Prostate gland (tissue), 2 donors: ENCODE measurements around the gene SNURF. TPM values are rescaled to one million over a fixed set of nuclear protein-coding genes. Genes with fewer than 3 reads are reported as not detected.
A peak's percentile ranks its signal among the peaks of the same experiment; 100 is the strongest.

Experiments
- DNase-seq: peaks from one replicate; pipeline ENCODE4 v3.0.0-alpha.2; 2019; ENCODE audit warnings: low spot score
- H3K27ac ChIP-seq, 2 donors: fragments of 200-600 bp; sonication (generic); 2 replicates each; pipeline ENCODE4 v1.5.1; 2017 to 2019
- H3K27me3 ChIP-seq: fragments of 200-600 bp; sonication (generic); replicated peaks from 2 replicates; pipeline ENCODE4 v1.5.1; 2019; ENCODE audit not compliant: insufficient read depth
- H3K36me3 ChIP-seq, 2 donors: fragments of 200-600 bp; sonication (generic); 1 replicate in 1 of 2; 2 replicates in 1 of 2; pipeline versions ENCODE4 v1.5.1 to v1.8.1; 2017 to 2019
- H3K4me1 ChIP-seq: fragments of 200-600 bp; sonication (generic); replicated peaks from 2 replicates; pipeline ENCODE4 v1.5.1; 2019
- H3K4me3 ChIP-seq, 2 donors: fragments of 200-600 bp; sonication (generic); 2 replicates each; pipeline ENCODE4 v1.5.1; 2017 to 2019
- H3K9me3 ChIP-seq: fragments of 200-600 bp; sonication (generic); 2 replicates; pipeline ENCODE4 v1.5.1; 2017
- POLR2A ChIP-seq: fragments of 450-650 bp; IDR thresholded peaks from one replicate; pipeline ENCODE4 v1.6.1; 2016; ENCODE audit warnings: antibody characterized with exemption, mild to moderate bottlenecking
- POLR2AphosphoS5 ChIP-seq: sonication (generic); formaldehyde crosslinking; IDR thresholded peaks from one replicate; pipeline ENCODE4 v1.6.1; 2017; ENCODE audit warnings: antibody characterized with exemption
- WGBS: methylation state at CpG from one replicate; pipeline ENCODE4 v1.1.5; 2018; 5-methylcytosine and 5-hydroxymethylcytosine counted together
- intact Hi-C: fragments of 100-400 bp; cut with DNase I; formaldehyde crosslinking; loops from one replicate; pipeline ENCODE4 v1.14.2; 2022
- total RNA-seq, 2 donors: library from RNA; depleted of rRNA; stranded (reverse); fragments of >200 nt; gene quantifications; one replicate each; pipeline ENCODE4 v1.1.0, GENCODE V29; 2016
- TF ChIP-seq, protein P1 (sequence below), 4 experiments: fragments of 200-600 bp in 2 of 4; fragments of 450-650 bp in 2 of 4; sonication (generic) in 2 of 4; IDR thresholded peaks; 1 replicate in 3 of 4; 2 replicates in 1 of 4; pipeline ENCODE4 v1.5.1; 2016 to 2019; ENCODE audit warnings: antibody characterized with exemption in 4 of 4, mild to moderate bottlenecking in 2 of 4, moderate library complexity in 2 of 4

The SNURF gene
- total RNA-seq, 2 donors from 2014 or later: 6.9 to 9.6 TPM

DNA sequence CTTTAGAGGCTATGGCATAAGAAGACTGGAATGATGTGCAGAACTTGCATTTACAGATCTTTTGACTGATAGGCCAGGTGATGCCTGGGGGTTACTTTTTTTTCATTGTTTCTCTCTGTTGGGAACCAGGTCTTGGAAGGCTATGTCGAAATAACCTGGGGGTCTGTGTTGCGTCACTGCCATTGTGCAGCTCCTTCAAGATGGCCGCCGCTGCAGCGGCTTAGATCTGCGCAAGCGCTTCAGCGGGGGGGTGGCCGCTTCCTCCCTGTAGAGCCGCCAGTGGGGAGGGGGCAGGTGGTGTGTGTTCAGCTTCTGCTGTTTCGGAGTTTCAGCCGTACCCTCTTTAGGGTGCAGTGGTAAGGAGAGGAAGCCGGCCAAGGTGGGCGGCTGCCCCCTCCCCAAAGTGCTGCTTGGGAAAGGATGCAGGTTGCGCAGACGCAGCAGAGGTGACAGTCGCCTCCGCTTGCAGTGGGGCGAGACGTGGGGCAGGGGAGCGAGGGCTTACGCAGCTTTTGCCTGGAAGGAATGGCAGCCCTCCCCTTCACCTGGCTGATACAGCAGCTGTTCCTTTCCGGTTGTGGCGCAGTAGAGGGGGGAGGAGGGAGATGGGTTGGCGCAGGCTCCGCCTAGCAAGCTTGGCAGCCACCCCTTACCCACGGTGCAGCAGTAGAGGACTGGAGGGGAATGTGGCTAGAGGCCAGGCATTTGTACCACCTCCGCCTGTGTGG, 1.5 kb downstream of the SNURF start:
- Histone ChIP-seq H3K27ac (peak overlapping the region; percentile 80 to 90), H3K27me3 (no peaks in the 10 kb centered on the region), H3K9me3 (no peaks in the 10 kb centered on the region), H3K4me3 (peak overlapping the region; percentile 61 to 65), H3K36me3 (no peaks in the 10 kb centered on the region), H3K4me1 (no peaks in the 10 kb centered on the region)
- intact Hi-C loops: loop anchor here (5.0 kb wide), 1 partner anchor 481 kb away; the partner anchor contains the start of gene UBE3A
- TF ChIP-seq POLR2AphosphoS5 (peak; percentile 66), POLR2A (peak; percentile 16)
- TF ChIP-seq, protein P1, sequence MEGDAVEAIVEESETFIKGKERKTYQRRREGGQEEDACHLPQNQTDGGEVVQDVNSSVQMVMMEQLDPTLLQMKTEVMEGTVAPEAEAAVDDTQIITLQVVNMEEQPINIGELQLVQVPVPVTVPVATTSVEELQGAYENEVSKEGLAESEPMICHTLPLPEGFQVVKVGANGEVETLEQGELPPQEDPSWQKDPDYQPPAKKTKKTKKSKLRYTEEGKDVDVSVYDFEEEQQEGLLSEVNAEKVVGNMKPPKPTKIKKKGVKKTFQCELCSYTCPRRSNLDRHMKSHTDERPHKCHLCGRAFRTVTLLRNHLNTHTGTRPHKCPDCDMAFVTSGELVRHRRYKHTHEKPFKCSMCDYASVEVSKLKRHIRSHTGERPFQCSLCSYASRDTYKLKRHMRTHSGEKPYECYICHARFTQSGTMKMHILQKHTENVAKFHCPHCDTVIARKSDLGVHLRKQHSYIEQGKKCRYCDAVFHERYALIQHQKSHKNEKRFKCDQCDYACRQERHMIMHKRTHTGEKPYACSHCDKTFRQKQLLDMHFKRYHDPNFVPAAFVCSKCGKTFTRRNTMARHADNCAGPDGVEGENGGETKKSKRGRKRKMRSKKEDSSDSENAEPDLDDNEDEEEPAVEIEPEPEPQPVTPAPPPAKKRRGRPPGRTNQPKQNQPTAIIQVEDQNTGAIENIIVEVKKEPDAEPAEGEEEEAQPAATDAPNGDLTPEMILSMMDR (IDR thresholded peaks at IDR 0.05): no peak
- peak; percentile 75 for DNase-seq
- WGBS: 44% methylated on average over 28 of the region's 28 CpGs

GRCh38 chr15:24957691-24958090, 2.9 kb downstream of the SNURF start:
- intact Hi-C loops: loop anchor here (5.0 kb wide), 1 partner anchor 480 kb away; the partner anchor contains the start of gene UBE3A
- DNase-seq: no peak
- Histone ChIP-seq H3K36me3 (no peaks in the 10 kb centered on the region), H3K4me1 (no peaks in the 10 kb centered on the region), H3K9me3 (no peaks in the 10 kb centered on the region), H3K27me3 (no peaks in the 10 kb centered on the region), H3K4me3 (peak overlapping the region in 1 of 2 donors; percentile 61), H3K27ac (no peak overlapping the region)
- 79% methylated on average over 2 of the region's 2 CpGs for WGBS
- TF ChIP-seq POLR2A (no peak), POLR2AphosphoS5 (no peak)
- TF ChIP-seq, protein P1 (IDR thresholded peaks at IDR 0.05): no peak

GRCh38 chr15:24961967-24962366, 7.2 kb downstream of the SNURF start:
- Histone ChIP-seq H3K4me3 (no peak overlapping the region), H3K36me3 (no peaks in the 10 kb centered on the region), H3K27me3 (no peaks in the 10 kb centered on the region), H3K9me3 (no peaks in the 10 kb centered on the region), H3K27ac (no peak overlapping the region), H3K4me1 (no peaks in the 10 kb centered on the region)
- intact Hi-C loops: no loop called here
- no peak for DNase-seq
- no peak for TF ChIP-seq POLR2AphosphoS5
- TF ChIP-seq POLR2A: no peak
- TF ChIP-seq, protein P1 (IDR thresholded peaks at IDR 0.05): no peak
- WGBS: 75% methylated on average over 4 of the region's 4 CpGs

DNA sequence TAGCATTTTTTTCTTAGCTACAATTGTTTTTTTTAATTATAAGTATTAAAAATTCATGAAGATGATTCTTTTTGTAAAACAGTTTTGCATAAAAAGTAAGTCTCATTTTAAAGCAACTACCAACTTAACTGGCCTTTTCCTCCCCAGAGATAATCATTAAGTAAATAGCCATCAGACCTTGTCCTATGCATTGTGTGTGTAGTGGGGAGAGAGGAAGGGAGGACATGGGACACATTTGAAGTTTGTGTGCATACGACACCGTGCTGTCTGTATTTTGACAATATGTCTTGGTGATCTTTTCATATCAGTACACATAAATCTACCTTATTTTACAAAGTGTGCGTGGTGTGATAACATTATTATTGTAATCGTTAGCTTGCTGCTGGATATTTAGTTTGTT, 8.1 kb downstream of the SNURF start:
- Histone ChIP-seq H3K4me1 (no peaks in the 10 kb centered on the region), H3K4me3 (no peak overlapping the region), H3K27ac (no peak overlapping the region), H3K9me3 (no peaks in the 10 kb centered on the region), H3K27me3 (no peaks in the 10 kb centered on the region), H3K36me3 (no peaks in the 10 kb centered on the region)
- intact Hi-C loops: no loop called here
- WGBS: 84% methylated on average over 4 of the region's 4 CpGs
- TF ChIP-seq POLR2AphosphoS5: no peak
- DNase-seq: no peak

- TF ChIP-seq POLR2A: no peak
- TF ChIP-seq, protein P1 (IDR thresholded peaks at IDR 0.05): no peak
- TF ChIP-seq POLR2AphosphoS5: no peak
- Histone ChIP-seq H3K27me3 (no peaks in the 10 kb centered on the region), H3K27ac (no peak overlapping the region), H3K4me1 (no peaks in the 10 kb centered on the region), H3K36me3 (peaks cover 0 to 1% of the 10 kb centered on the region in 2 donors), H3K4me3 (no peak overlapping the region), H3K9me3 (no peaks in the 10 kb centered on the region)
- intact Hi-C loops: no loop called here
- 75% methylated on average over 4 of the region's 4 CpGs for WGBS
- DNase-seq: no peak
These were observed 11.7 kb downstream of the SNURF start for GRCh38 chr15:24966364-24967103.
